ENCODE results near the gene PIGX. TPM values are rescaled to one million over a fixed set of nuclear protein-coding genes. Genes with fewer than 3 reads are reported as not detected.

PIGX gene
- 15.5 and 20.1 TPM in 2 replicates for total RNA-seq

GRCh38 chr3:196711838-196712513 is at the start of gene PIGX, which contains the start of gene CEP19:
PIGX (plus strand) TSS chr3:196712377.
CEP19 (minus strand) TSS chr3:196712250; CDS start chr3:196708657, 3,593 bp downstream.

DNA sequence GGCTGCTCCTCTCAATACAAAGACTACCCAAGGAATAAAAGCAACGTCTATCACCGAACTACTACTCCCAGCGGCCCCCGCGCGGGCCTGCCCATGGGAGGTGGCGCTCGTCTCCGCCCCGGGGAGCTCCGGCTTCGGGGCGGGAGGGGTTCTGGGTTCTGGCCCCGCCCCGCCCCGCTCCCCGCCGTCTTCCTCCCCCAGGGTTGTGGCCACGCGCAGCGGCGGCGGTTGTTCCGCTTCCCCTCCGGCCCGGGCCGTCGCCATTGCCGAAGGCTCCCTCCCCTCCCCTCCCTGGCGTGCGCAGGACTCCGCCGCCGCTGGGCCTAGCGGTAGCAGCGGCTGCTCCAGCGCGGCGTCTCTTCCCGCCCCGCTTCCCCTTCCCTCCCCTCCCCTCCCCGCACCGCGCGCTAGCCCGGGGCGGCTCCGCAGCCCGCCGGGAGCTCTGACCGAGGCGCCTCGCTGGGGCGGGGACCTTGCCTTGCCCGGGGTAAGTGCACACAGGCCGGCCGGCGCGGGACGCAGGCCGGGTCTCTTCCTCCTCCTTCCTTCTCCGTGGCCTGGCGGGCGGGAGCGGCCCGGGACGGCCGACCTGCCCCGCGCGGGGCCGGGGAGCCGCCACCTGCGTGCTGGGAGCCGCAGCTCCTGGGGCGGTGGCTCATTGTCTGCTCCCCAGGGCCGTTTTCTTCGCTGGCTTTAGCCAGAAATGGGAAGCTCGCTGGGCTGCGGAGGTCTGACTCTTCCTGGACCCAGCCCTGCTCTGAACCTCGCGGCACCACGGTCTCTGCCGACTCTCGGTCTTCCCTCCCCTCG is 27.7 kb downstream of the PIGX start, which contains the start of gene PAK2:
Gene PAK2 (plus strand): TSS at position 187 of the 810 bp plus-strand sequence. CDS start 42,790 bp downstream, outside the sequence.

Other genes with a start within 250 kb of the PIGX start
- gene RNF168, start 208.6 kb upstream of the PIGX start, total RNA-seq: 16.5 and 20.9 TPM in 2 replicates
- gene SMCO1, start 197.0 kb upstream of the PIGX start, total RNA-seq: not detected in 2 replicates
- gene WDR53, start 143.8 kb upstream of the PIGX start, total RNA-seq: 6.3 and 7.6 TPM in 2 replicates
- gene FBXO45, start 143.7 kb upstream of the PIGX start, total RNA-seq: 6.3 and 7.8 TPM in 2 replicates
- gene NRROS, start 72.7 kb upstream of the PIGX start, total RNA-seq: 0.28 and 0.46 TPM in 2 replicates
- 4.3 TPM in 2 replicates for gene CEP19, start 127 bp upstream of the PIGX start, total RNA-seq
- gene PAK2, start 27.5 kb downstream of the PIGX start, total RNA-seq: 23.2 and 33.7 TPM in 2 replicates
- 38.5 and 46.2 TPM in 2 replicates for gene SENP5, start 155.5 kb downstream of the PIGX start, total RNA-seq
- 59.9 and 68.2 TPM in 2 replicates for gene NCBP2, start 230.2 kb downstream of the PIGX start, total RNA-seq

All from smooth muscle cell of bladder (primary cell).